Effector memory CD4-positive, alpha-beta T cell (primary cell): ENCODE measurements around the gene HTT.

ENCODE experiments used
- DNase-seq, 3 donors: peaks; one replicate each; pipeline ENCODE4 v3.0.0-alpha.2; 2020
- H3K27ac ChIP-seq: 2 replicates; pipeline ENCODE4 v1.7.0; 2013; ENCODE audit warnings: mild to moderate bottlenecking, low read length, moderate library complexity; ENCODE audit not compliant: insufficient read depth, poor library complexity, severe bottlenecking
- H3K27me3 ChIP-seq: replicated peaks from 2 replicates; pipeline ENCODE4 v1.7.0; 2013; ENCODE audit warnings: mild to moderate bottlenecking, low read length; ENCODE audit not compliant: insufficient read depth, control insufficient read depth, poor library complexity, severe bottlenecking
- H3K36me3 ChIP-seq: 2 replicates; pipeline ENCODE4 v1.7.0; 2013; ENCODE audit warnings: mild to moderate bottlenecking, low read length, moderate library complexity; ENCODE audit not compliant: control insufficient read depth, insufficient read depth
- H3K4me1 ChIP-seq: 2 replicates; pipeline ENCODE4 v1.7.0; 2013; ENCODE audit warnings: low read length, mild to moderate bottlenecking; ENCODE audit not compliant: control insufficient read depth, insufficient read depth, poor library complexity, severe bottlenecking
- H3K4me3 ChIP-seq: 2 replicates; pipeline ENCODE4 v1.7.0; 2013; ENCODE audit warnings: low read length, low read depth, mild to moderate bottlenecking; ENCODE audit not compliant: insufficient read depth, poor library complexity, severe bottlenecking
- H3K9me3 ChIP-seq: 2 replicates; pipeline ENCODE4 v1.7.0; 2013; ENCODE audit warnings: mild to moderate bottlenecking, low read length, moderate library complexity; ENCODE audit not compliant: control insufficient read depth

Gene HTT

DNA sequence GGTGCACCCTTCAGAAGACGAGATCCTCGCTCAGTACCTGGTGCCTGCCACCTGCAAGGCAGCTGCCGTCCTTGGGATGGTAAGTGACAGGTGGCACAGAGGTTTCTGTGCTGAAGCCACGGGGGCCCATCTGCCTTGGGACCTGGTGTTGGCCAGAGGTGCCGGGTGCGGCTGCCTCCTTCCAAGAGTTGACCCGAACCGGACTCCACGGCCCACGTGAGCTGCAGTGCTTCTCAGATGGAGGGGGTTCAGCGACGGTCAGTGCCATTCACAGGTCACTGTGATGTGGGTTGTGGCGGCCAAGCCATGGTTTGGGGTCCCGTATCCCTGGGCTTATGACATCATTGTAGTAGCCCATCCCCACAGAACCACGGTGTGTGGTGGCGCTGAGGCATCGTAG, 155.5 kb downstream of the HTT start:
- H3K4me3 ChIP-seq = no peak overlapping the region
- H3K9me3 ChIP-seq = no peaks in the 10 kb centered on the region
- H3K27me3 ChIP-seq = no peaks in the 10 kb centered on the region
- no peak overlapping the region for H3K27ac ChIP-seq
- H3K36me3 ChIP-seq = peaks cover 73% of the 10 kb centered on the region
- H3K4me1 ChIP-seq = no peaks in the 10 kb centered on the region
- DNase-seq = no peak

- Histone ChIP-seq H3K36me3 (peaks cover 75% of the 10 kb centered on the region), H3K4me3 (no peak overlapping the region), H3K9me3 (no peaks in the 10 kb centered on the region), H3K4me1 (no peaks in the 10 kb centered on the region), H3K27me3 (no peaks in the 10 kb centered on the region), H3K27ac (no peak overlapping the region)
- no peak for DNase-seq
These were observed 157.0 kb downstream of the HTT start for GRCh38 chr4:3231471-3231870.

DNA sequence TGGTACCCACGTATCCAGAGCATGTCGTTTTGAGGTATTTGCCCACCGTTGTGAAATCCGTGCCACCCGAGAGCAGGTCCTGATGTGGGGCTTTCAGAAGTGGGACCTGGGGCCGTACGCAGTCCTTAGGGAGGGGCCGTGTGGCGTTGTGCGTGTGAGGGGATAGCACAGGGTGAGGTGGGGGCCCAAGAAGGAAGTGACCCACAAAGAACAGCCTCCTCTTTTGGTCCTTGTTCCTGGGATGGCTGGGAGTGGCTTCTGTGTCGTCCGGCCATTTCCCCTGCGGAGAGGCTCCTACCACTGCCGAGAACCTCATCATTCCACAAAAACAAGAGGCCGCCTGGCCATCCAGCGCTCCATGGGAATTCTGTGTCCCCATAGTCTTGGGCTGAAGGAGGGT, 157.5 kb downstream of the HTT start:
- Histone ChIP-seq H3K4me1 (no peaks in the 10 kb centered on the region), H3K36me3 (peaks cover 70% of the 10 kb centered on the region), H3K9me3 (no peaks in the 10 kb centered on the region), H3K27ac (no peak overlapping the region), H3K4me3 (no peak overlapping the region), H3K27me3 (no peaks in the 10 kb centered on the region)
- no peak for DNase-seq

- H3K4me3 ChIP-seq = no peak overlapping the region
- no peak for DNase-seq
- no peaks in the 10 kb centered on the region for H3K27me3 ChIP-seq
- H3K27ac ChIP-seq = no peak overlapping the region
- no peaks in the 10 kb centered on the region for H3K4me1 ChIP-seq
- no peaks in the 10 kb centered on the region for H3K9me3 ChIP-seq
- peaks cover 71% of the 10 kb centered on the region for H3K36me3 ChIP-seq
These were observed 158.4 kb downstream of the HTT start for GRCh38 chr4:3232871-3233271.

DNA sequence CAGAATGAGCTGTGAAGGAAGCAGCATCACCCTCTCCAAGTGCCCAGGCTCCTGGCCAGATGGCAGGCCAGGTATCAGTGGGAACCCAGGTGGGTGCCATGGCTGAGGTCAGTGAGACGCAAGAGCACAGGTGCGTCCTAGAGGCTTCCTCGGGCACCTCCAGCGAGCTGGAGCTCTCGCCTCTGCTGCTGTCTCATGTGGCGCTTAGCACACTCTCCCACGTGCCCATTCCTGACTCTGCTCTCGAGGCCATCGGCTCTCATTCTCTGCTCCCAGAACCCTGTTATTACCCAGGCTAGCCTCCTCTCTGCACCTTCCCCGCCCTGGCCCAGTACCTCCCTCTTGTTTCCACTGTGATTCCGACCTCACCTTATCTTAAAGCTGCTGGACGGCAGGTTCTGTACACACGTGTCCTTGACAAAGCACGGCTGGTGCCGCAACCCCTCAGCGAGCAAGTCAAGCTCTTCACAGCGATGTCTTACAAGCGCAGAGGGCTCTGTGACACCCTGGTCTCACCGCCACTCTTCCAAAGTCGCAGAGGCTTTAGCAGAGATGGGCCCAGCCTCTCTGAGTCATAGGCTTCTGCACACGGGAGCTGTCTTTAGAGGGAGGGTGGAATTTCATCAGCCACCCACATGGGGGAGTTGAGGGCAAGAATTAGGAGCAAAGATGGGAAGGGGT, 159.1 kb downstream of the HTT start:
- no peak for DNase-seq
- Histone ChIP-seq H3K9me3 (no peaks in the 10 kb centered on the region), H3K4me1 (no peaks in the 10 kb centered on the region), H3K27ac (no peak overlapping the region), H3K27me3 (no peaks in the 10 kb centered on the region), H3K36me3 (peaks cover 69% of the 10 kb centered on the region), H3K4me3 (no peak overlapping the region)

DNA sequence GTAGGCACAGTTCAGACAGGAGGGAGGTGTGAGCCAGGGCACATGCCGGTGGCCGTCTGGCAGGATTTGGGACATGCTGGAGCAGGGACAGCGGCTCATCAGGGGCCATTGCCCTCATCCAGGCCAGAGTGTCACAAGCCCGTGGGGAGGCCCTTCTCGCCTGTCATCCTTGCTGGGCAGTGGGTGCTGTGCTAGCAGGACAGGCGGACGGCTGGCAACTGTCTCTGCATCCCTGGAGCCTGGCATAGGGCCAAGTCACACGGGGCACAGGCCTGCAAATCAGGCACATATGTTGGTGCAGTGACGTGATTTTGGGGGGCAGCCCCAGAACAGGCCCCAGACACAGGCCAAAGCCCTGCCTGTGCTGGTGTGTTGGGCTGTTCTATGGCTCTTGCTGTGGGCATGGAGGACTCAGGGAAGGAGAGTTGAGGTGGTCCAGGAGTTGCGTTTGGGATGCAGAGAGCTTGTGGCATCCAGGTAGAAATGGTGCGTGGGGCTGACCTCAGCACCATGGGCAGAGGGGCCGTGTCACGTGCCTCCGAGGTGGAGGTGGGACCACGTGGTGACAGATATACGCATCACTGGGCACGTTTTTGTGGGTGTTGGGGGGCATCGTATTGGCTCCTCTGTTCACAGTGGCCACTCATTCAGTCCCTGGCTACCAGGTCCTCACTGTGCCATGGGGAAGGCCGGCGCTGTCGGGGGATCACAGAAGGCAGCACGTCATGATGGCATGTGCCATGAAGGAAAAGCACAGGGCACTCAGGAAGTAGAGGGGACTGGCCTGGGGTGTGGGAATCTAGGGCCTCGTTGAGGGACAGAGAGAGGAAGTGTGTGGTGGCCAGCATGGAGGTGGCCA, 159.9 kb downstream of the HTT start:
- Histone ChIP-seq H3K4me1 (no peaks in the 10 kb centered on the region), H3K27ac (no peak overlapping the region), H3K4me3 (no peak overlapping the region), H3K27me3 (no peaks in the 10 kb centered on the region), H3K36me3 (peaks cover 63% of the 10 kb centered on the region), H3K9me3 (no peaks in the 10 kb centered on the region)
- DNase-seq = no peak

GRCh38 chr4:3235030-3235345, 160.5 kb downstream of the HTT start:
- H3K27ac ChIP-seq = no peak overlapping the region

GRCh38 chr4:3235581-3235980, 161.1 kb downstream of the HTT start:
- H3K36me3 ChIP-seq = peaks cover 62% of the 10 kb centered on the region
- H3K27ac ChIP-seq = no peak overlapping the region
- H3K9me3 ChIP-seq = no peaks in the 10 kb centered on the region
- H3K27me3 ChIP-seq = no peaks in the 10 kb centered on the region
- no peak for DNase-seq
- H3K4me1 ChIP-seq = no peaks in the 10 kb centered on the region
- H3K4me3 ChIP-seq = no peak overlapping the region

More at GRCh38 chr4:3235030-3235345, 160.5 kb downstream of the HTT start:
- H3K9me3 ChIP-seq = no peaks in the 10 kb centered on the region
- no peak for DNase-seq
- no peaks in the 10 kb centered on the region for H3K4me1 ChIP-seq
- peaks cover 63% of the 10 kb centered on the region for H3K36me3 ChIP-seq
- H3K4me3 ChIP-seq = no peak overlapping the region
- H3K27me3 ChIP-seq = no peaks in the 10 kb centered on the region

- H3K36me3 ChIP-seq = peaks cover 58% of the 10 kb centered on the region
- H3K27ac ChIP-seq = no peak overlapping the region
- H3K27me3 ChIP-seq = no peaks in the 10 kb centered on the region
- DNase-seq = no peak
- H3K4me1 ChIP-seq = no peaks in the 10 kb centered on the region
- no peak overlapping the region for H3K4me3 ChIP-seq
- H3K9me3 ChIP-seq = no peaks in the 10 kb centered on the region
These were observed 161.9 kb downstream of the HTT start for GRCh38 chr4:3236326-3236878.

- DNase-seq = no peak
- no peak overlapping the region for H3K4me3 ChIP-seq
- H3K4me1 ChIP-seq = no peaks in the 10 kb centered on the region
- H3K27me3 ChIP-seq = no peaks in the 10 kb centered on the region
- H3K9me3 ChIP-seq = no peaks in the 10 kb centered on the region
- H3K27ac ChIP-seq = no peak overlapping the region
- H3K36me3 ChIP-seq = peaks cover 52% of the 10 kb centered on the region
These were observed 162.8 kb downstream of the HTT start for GRCh38 chr4:3237266-3237665.
